Body of pancreas (tissue), 4 donors: Measurements from ENCODE around the gene PRKCB.

ENCODE experiments used
- POLR2A ChIP-seq, 3 donors: fragments of 450-650 bp; IDR thresholded peaks; one replicate each; pipeline ENCODE4 v1.6.1; 2016; ENCODE audit warnings: antibody characterized with exemption in 3 of 3, mild to moderate bottlenecking in 2 of 3
- TF ChIP-seq, protein P1 (sequence below), 7 experiments: fragments of 450-650 bp in 4 of 7; fragments of 200-600 bp in 3 of 7; sonication (generic) in 3 of 7; IDR thresholded peaks; one replicate each; pipeline ENCODE4 v1.5.1; 2016 to 2019; ENCODE audit warnings: antibody characterized with exemption in 7 of 7

DNA sequence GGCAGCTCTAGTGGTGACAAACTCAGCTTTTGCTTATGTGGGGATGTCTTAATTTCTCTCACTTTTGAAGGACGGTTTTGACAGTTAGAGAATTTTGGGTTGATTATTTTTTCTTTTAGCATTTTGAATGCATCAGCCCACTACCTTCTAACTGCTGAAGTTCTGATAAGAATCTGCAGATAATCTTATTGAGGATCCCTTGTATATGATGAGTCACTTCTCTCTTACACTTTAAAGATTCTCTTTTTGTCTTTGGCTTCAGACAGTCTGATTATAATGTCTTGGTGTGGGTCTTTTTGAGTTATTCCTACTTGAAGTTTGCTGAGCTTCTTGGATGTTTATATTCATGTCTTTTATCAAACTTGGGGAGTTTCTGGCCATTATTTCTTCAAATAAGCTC is 5.5 kb upstream of the PRKCB start:
- TF ChIP-seq, protein P1, sequence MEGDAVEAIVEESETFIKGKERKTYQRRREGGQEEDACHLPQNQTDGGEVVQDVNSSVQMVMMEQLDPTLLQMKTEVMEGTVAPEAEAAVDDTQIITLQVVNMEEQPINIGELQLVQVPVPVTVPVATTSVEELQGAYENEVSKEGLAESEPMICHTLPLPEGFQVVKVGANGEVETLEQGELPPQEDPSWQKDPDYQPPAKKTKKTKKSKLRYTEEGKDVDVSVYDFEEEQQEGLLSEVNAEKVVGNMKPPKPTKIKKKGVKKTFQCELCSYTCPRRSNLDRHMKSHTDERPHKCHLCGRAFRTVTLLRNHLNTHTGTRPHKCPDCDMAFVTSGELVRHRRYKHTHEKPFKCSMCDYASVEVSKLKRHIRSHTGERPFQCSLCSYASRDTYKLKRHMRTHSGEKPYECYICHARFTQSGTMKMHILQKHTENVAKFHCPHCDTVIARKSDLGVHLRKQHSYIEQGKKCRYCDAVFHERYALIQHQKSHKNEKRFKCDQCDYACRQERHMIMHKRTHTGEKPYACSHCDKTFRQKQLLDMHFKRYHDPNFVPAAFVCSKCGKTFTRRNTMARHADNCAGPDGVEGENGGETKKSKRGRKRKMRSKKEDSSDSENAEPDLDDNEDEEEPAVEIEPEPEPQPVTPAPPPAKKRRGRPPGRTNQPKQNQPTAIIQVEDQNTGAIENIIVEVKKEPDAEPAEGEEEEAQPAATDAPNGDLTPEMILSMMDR (IDR thresholded peaks at IDR 0.05), result no peak
- TF ChIP-seq POLR2A (IDR thresholded peaks at IDR 0.05), result no peak
